ENCODE measurements around the gene APOBEC4.

DNA sequence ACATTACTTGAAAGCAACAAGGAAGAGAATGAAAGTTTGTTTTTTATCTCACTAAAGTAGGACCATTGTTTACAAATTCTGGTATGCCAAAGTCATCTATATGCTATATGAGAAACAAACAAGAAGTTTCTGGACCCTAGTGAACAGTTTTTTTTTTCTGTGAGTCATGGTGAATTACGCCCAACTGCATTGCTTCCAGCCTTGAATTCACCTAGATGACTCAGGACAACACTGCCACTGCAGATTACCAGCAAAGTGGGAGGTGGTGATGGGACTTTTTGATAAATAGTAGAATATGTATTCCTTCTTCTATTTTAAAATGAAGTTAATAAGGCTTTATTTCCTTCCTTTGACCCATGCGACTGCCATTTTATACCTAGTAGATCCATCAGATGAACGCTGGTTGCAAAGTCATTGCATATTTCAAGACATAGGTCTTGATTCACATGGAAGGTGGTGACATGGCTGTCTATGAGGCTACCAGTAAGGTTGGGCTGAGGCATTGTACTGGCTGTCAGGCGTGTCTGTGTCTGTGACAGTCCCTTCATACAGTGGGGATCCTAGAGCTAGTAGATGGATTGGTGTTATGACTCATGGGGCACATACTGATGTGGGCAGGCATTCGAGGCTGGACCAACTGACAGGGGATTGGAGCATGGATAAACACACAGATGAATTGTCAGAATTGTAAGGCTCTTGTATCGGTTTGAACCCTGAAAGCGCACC lies 49.1 kb upstream of the APOBEC4 start:
- TF ChIP-seq CTCF (conservative IDR thresholded peaks at IDR 0.05) (no peak), ZFX (IDR thresholded peaks at IDR 0.05) (no peak)

Measured in C4-2B (cell line).